Kasumi-1 (cell line): ENCODE data around the gene CNTROB.
"Not testable (repeated sequence)": the region's sequence is repeated elsewhere in the genome, so short reads cannot be mapped to it uniquely, and the experiment has no call there.

Experiments used
- DNase-seq, 2 experiments: peaks; one replicate each; lab custom pipeline; 2025; lab: John Stamatoyannopoulos, UW

Gene CNTROB

DNA sequence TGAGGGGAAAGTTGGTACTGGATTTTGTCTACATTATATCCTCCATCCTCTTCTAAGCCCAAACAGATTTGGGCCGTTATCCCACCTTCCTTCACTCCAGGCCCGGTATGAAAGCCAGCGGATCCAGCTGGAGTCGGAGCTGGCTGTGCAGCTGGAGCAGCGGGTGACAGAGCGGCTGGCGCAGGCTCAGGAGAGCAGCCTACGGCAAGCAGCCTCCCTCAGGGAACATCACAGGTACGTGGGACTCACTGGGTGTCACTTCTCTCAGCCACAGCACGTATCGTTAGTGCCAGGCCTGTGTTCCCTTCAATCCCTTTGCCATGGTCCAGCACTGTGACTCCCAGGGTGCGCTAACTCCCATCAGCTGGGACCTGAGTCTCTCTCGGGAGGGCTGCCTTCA is 11.3 kb downstream of the CNTROB start:
- DNase-seq = no peak

DNA sequence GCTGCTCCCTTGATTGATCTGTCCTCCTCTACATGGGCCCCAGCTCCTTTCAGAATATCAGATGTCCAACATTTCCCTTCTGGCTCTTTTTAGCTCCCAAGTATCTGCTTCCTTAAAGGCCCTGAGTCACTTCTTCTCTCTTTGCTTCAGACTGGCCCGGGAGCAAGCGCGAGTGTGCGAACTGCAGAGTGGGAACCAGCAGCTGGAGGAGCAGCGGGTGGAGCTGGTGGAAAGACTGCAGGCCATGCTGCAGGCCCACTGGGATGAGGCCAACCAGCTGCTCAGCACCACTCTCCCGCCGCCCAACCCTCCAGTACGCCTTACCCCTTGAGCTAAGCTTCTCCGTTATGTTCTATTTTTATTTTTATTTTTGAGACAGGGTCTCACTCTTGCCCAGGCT is 12.3 kb downstream of the CNTROB start:
- DNase-seq = no peak

DNA sequence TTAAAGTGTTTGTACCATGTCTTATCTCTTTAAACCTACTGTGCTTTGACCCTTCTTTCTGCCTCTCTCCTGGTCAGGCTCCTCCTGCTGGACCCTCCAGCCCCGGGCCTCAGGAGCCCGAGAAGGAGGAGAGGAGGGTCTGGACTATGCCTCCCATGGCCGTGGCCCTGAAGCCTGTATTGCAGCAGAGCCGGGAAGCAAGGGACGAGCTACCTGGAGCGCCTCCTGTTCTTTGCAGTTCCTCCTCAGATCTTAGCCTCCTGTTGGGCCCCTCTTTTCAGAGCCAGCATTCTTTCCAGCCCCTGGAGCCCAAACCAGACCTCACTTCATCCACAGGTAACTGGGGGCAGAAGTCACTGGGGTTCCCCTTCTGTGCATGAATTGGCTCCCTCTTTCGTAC is 13.6 kb downstream of the CNTROB start:
- no peak for DNase-seq

DNA sequence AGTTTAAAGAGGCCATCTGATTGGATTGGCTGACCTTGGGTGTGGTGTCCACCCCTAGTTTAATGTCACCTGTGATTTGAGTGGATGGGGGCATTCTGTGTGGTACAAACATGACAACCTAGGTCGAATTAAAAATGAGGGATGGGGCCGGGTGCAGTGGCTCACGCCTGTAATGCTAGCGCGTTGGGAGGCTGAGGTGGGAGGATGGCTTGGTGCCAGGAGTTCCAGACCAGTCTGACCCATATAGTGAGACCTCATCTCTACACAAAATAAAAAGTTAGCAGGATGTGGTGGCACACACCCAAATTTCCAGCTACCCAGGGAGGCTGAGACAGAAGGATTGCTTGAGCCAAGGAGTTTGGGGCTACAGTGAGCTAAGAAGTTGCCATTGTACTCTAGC is 14.4 kb downstream of the CNTROB start:
- DNase-seq = no peak

DNA sequence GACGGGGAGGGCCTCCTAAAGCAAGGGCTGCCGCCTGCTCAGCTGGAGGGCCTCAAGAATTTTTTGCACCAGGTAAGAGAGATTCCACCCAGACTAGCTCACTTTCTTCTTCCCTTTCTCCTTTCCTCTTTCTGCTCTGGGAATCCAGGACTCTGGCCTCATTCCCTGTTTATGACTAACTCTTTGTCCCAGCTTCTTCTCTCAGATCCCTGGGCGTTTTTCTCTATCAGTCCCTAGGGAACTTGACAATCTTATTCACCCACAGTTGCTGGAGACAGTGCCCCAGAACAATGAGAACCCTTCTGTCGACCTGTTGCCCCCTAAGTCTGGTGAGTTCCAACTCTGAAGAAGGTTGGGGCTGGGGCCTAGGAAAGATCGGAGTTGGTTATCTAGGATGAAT is 15.6 kb downstream of the CNTROB start:
- no peak for DNase-seq

DNA sequence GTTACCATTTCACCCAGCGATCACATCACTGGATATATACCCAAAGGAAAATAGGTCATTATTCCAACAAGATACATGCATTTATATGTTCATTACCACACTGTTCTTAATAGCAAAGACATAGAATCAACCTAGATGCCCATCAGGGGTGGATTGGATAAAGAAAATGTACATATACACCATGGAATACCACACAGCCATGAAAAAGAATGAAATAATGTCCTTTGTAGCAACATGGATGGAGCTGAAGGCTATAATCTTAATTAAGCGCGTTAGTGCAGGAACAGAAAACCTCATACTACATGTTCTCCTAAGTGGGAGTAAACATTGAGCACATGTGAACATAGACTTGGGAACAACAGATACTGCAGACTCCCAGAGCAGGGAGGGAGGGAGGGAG is 18.6 kb downstream of the CNTROB start:
- DNase-seq = no peak

DNA sequence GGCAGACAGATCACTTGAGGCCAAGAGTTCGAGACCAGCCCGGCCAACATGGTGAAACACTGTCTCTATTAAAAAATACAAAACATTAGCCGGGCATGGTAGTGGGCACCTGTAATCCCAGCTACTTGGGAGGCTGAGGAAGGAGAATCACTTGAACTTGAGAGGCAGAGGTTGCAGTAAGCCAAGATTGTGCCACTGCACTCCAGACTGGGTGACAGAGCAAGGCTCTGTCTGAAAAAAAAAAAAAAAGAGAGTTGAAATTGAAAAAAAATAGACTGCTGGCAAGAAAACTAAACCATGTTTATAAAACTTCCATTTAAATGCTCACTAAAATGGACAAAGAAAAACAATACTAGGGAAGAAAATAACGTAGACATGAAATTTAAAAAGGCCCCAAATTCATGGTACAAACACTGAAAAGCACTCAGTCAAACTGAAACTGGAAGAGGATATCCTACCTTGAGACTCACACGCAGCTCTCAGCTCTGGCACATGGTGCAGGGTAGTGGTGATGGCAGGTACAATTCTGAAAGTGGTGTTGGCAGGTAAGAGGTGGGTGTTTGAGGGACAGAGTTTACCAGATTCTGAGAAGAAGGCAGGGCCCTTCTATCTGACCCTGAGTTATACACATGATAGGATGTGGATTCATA is 19.3 kb downstream of the CNTROB start:
- no peak for DNase-seq

DNA sequence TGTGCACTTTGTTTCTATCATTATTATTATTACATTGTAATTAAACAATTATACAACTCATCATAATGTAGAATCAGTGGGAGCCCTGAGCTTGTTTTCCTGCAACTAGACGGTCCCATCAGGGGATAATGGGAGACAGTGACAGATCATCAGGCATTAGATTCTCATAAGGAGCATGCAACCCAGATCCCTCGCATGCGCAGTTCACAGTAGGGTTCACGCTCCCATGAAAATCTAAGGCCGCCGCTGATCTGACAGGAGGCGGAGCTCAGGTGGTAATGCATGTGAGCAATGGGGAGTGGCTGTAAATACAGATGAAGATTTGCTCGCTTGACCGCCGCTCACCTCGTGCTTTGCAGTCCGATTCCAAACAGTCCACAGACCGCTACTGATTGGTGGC is 21.3 kb downstream of the CNTROB start:
- not testable (repeated sequence) for DNase-seq

DNA sequence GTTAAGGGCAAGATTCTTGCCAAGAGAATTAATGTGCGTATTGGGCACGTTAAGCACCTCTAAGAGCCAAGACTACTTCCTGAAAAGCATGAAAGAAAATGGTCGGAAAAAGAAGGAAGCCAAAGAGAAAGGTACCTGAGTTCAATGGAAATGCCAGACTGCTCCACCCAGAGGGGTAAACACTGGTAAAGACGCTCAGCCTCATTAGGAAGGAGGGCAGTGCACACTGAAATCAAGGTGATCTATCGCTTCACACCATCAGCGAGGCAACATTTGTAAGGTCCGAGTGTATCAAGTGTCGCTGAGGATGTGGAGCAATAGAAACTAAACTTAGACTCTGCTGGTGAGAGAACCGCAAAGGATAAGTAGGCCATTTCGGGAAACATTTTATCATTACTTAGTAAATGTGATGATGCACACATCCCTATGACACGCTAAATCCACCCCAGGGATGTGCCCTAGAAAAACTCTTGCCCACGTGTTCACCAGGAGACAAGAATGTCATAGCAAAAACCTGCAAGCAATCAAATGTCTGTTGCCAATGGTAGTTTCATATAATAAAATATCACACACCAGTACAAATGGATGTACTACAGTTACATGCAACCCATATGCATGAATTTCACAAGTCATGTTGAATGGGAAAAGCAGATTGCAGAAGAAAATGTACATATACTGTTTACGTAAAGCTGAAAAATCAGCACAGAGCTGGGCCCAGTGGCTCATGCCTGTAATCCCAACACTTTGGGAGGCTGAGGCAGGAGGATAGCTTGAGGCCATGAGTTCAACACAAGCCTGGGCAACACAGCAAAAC is 23.6 kb downstream of the CNTROB start:
- no peak for DNase-seq

DNA sequence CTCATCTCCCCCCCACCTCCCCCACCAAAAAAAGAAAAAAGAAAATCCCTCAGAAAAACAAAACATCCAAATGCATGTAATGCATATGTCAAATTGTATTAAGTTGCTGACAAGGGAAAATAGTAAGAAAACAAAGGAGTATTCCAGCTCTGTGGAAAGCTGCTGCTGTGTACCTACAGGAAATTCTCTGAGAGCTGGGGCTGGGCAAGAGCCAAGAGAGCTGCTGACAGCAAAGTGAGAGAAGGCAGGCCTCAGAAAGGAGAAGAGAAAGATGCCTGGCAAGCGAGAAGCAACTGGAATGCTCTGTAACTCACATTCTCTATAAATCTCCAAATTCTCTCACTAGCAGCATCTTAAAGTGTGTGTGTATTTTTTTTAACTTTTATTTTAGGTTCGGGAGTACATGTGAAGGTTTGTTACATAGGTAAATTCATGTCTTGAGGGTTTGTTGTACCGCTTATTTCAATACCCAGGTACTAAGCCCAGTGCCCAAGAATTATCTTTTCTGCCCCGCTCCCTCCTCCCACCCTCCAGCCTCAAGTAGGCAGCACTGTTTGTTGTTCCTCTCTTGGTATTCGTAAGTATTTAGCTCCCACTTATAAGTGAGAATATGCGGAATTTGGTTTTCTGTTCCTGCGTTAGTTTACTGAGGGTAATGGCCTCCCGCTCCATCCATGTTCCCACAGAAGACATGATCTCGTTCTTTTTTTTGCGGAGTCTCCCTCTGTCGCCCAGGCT is 24.4 kb downstream of the CNTROB start:
- no peak for DNase-seq

DNA sequence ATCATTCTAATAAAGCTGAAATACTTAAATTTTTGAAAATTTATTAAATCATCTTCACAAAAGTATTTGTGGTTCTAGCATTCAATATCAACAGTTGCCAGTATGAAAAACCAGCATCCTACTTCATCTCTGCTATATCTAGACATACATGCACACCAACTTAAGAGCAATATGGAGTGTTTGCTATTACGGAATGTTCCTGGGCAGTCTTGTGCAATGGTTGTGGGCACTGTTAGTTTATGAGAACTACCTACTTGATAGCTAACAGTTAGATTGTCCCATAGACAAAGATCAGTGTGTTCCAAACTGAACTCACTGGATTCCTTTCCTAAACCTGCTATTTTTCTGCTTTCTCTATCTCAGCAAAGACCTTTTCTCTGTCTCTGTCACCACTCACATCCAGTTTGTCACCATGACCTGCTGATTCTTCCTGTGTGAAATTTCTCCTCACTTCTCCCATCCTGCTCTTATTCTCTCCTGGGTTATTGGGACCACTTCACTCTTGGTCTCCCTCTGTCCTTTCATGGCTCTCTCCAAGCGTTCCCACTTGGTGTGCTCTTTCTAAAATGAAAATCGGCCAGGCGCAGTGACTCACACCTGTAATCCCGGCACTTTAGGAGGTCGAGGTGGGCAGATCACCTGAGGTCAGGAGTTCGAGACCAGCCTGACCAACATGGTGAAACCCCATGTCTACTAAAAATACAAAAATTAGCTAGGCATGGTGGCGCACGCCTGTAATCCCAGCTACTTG is 27.7 kb downstream of the CNTROB start:
- no peak for DNase-seq

DNA sequence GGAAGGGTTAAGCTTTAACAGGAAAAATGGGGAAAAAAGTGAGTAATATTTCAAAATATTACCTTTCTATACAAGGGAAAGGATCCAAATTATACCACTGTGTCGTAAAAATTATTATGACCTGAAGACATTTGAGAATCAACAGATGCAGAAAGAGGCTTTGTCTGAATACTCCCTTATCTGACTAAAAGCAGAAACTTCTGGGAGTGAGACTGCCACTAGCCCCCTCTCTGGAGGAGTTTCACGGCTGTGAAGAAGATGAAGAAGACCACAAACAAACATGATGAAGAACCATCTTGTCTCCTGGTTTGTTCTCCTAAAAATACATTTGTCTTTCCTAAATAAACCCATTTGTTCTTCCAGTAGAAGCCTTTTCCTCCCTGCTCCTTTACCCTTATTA is 29.4 kb downstream of the CNTROB start:
- no peak for DNase-seq

DNA sequence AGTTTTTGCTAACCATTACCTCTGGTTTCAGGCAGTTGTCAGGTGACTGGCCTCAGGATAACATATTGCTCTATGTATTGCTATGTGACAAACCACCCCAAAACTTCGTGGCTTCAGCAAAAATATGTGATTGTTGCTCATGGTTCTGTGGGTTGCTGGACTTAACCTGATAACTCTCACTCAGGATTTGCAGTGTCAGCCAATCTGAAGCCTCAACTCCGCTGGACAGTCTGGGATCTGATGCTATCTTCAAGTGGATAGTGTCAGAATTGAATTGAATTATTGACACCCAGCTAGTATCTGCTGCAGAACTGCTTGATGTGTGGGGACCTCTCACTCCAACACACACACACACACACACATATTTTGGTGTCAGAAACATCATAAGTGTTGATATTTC is 35.7 kb downstream of the CNTROB start:
- DNase-seq = no peak

DNA sequence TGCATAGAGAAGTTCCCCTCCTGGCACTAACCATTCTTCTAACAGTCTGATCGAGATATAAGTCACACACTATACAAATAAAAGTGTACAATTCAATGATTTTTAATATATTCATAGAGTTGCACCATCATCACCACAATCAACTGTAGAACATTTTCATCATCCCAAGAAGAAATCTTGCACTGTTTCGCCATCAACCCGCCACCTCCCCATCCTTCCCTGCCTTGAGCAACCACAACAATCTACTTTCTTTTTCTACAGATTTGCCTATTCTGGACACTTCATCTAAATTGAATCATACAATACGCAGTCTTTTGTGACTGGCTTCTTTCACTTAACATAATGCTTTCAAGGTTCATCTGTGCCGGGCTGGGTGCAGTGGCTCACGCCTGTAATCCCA is 37.4 kb downstream of the CNTROB start:
- DNase-seq = no peak

DNA sequence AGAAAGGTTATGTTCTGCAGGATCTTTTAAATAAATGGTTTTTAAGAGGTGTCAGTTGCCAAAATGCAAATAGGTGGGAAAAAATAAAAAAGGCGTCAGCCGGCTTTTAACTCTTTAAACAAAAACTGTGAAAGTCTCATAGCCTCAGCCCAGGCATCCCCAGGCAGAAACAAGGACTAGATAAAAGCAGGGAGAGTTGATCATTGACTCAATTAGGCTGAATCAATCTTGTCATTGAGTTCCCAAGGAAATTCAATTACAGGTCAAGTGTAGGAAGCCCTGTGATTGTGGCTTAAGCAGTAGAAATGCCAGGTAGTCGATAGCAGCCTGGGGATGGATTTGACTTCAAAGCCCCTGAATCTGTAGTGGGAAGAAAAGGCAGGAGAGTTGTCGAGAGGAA is 39.6 kb downstream of the CNTROB start:
- no peak for DNase-seq

DNA sequence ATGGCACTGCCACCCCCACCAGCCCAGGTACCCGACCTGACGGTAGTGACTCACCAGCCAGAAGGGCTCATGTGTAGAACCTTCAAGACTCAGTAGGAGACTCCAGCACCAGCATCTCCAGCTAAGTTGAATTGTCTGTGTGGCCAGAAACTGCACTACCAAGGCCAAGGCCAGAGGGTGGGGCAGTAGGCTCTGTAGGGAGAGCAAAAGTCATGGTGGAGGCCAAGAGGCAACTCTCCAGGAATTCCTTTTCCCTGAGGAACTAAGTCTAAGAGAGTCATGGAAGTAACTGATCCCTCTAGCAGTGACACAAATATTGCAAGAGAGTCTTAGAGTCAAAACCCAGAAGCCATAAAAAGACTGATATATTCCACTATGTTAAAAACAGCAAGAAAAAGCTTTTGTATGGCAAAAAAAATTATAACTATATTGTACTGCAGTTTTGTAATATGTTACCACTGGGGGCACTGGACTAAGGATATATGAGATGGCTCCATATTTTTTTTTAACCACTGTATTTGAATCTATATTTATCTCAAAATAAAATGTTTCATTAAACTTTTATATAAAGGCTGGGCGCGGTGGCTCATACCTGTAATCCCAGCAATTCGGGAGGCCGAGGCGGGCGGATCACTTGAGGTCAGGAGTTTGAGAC is 40.3 kb downstream of the CNTROB start:
- peak in 1 of 2 experiments; percentile 0 for DNase-seq

DNA sequence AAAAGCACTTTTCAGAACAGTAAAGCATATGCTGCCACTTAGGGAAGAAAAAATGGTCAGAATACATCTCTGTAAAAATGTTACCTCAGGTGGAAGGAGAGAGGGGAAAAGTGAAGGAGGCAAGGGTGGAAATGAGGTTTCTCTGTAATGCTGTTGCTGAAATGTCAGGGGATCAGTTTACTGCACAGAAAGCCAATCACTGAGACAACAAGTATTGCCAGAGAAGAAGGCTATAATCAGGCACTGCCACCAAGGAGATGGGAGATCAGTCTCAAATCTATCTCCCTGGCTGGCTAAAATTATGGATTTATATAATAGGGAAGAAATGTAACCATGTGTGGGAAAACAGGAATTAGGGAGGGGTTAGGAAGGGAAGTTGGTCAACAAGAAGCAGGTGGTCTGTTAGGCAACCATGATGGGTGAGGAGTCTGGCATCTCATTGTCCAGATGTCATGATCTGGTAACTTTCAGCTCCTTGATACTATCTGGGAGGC is 42.7 kb downstream of the CNTROB start:
- DNase-seq = no peak

DNA sequence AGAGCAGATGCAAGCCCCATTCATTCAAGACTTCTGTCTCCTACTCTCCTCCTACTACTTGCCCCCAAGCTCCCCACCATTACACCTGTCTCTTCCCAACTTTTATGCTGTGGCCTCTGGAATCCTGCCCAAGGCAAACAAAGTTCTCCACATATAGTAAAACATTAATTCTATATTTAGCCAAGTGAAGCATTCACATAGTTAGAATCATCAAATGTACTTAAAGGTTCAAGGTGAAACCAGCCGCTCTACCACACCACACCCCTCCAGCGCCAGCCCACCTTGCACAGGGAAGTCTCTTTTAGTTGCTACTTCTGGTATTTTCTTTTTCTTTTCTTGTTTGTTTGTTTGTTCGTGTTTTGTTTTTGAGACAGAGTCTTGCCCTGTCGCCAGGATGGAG is 45.0 kb downstream of the CNTROB start:
- no peak for DNase-seq

DNA sequence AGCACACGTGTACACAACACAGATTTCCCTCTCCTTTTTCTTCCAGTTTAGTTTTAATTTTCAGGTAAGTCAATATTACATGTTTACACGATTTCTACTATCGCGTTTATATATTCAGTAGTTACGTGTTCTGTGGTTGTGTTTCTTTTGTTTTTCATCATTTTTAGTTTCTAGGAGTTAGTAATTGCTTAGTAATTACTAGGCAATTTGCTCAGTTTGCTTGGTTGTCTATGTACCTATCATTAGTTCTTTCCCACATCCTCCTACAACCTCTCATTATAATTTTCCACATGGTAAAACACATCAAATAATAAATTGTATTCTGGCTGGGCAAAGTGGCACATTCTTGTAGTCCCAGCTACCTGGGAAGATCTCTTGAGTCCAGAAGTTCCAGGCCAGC is 45.8 kb downstream of the CNTROB start:
- no peak for DNase-seq

DNA sequence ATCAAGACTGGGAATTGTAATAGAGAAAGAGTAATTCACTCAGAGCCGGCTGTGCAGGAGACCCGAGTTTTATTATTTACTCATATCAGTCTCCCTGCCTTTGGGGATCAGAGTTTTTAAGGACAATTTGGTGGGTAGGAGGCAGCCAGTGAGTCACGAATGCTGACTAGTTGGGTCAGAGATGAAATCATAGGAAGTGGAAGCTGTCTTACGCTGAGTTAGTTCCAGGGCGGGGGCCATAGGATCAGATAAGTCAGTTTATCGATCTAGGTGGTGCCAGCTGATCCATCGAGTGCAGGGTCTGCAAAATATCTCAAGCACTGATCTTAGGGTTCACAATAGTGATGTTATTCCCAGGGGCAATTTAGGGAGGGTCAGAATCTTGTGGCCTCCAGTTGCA is 50.2 kb downstream of the CNTROB start:
- no peak for DNase-seq

DNA sequence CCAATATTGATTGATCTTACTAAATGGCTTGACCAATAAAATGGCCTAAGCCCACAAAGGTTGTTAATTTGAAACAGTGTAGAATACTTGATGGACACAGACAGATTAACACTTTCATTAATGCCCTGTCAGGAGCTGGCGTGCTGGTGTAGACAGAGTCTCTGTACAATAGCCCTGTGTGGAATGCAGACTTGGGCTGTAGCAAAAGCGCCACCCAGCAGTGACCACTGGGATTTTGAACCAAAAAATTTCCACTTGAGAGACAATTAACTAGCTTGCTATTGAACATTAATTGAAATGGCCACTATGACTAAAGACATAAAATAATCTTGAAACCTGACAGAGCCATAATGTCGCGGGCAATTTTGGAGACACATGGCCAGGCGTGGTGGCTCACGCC is 50.7 kb downstream of the CNTROB start:
- DNase-seq = no peak

DNA sequence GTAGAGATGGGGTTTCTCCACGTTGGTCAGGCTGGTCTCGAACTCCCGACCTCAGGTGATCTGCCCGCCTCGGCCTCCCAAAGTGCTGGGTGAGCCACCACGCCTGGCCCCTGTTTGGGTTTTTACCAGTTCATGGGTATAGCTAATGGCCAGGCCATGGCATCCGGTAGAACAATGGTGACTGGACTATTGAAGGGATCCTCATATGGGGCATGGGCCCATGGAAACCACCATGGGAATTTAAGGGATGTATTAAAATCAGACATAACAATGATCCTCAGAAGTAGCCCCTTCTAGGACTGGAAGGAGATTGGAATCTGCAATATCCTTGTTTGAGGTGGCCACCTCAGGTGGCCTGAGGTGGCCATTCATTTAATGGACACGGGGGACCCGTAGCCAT is 52.9 kb downstream of the CNTROB start:
- DNase-seq = no peak
